ENCODE data around the gene PLEKHA6. TPM values are rescaled to one million over a fixed set of nuclear protein-coding genes. Genes with fewer than 3 reads are reported as not detected.

PLEKHA6 gene
- total RNA-seq, 2 experiments from 2014 or later: 0.53 to 0.82 TPM

DNA sequence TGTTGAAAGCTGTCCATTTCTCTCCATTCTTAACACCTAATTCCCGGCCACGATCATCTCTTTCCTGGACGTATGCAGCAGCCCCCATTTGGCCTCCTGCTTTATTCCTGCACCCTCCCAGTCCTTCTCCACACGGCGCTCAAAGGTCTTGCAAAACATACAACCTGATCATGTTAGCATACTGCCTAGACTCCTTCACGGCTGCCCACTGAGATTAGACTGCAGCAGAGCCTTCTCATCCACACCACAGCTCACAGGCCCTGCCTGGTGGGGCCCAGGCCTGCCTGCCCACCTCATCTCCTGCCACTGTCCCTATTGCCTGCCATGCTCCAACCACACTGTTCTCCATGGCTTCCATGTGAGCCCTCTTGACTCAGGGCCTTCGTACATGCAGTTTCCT lies 148.7 kb downstream of the PLEKHA6 start:
- Histone ChIP-seq H3K36me3 (ENCODE audit: insufficient read depth, low read length) (no peaks in the 10 kb centered on the region), H3K27ac (ENCODE audit: low read depth in 1 of 2, low read length in 2 of 2) (no peak overlapping the region), H3K4me3 (ENCODE audit: low read length) (no peak overlapping the region), H3K27me3 (ENCODE audit: control insufficient read depth in 1 of 2, insufficient read depth in 2 of 2, low read length in 2 of 2) (peaks cover 6 to 18% of the 10 kb centered on the region in 2 experiments), H3K9me3 (ENCODE audit: control insufficient read depth in 1 of 2, insufficient read depth in 1 of 2, low read length in 2 of 2) (peaks cover 0 to 10% of the 10 kb centered on the region in 2 experiments), H3K4me1 (ENCODE audit: insufficient read depth, low read length) (peaks cover 15% of the 10 kb centered on the region)
- H3K4me3 Mint-ChIP-seq: no peak overlapping the region
- peaks cover 20% of the 10 kb centered on the region for H3K27me3 Mint-ChIP-seq
- peaks cover 16% of the 10 kb centered on the region for H3K4me1 Mint-ChIP-seq (ENCODE audit: low read depth)
- H3K9me3 Mint-ChIP-seq: no peaks in the 10 kb centered on the region
- TF ChIP-seq, protein P1, sequence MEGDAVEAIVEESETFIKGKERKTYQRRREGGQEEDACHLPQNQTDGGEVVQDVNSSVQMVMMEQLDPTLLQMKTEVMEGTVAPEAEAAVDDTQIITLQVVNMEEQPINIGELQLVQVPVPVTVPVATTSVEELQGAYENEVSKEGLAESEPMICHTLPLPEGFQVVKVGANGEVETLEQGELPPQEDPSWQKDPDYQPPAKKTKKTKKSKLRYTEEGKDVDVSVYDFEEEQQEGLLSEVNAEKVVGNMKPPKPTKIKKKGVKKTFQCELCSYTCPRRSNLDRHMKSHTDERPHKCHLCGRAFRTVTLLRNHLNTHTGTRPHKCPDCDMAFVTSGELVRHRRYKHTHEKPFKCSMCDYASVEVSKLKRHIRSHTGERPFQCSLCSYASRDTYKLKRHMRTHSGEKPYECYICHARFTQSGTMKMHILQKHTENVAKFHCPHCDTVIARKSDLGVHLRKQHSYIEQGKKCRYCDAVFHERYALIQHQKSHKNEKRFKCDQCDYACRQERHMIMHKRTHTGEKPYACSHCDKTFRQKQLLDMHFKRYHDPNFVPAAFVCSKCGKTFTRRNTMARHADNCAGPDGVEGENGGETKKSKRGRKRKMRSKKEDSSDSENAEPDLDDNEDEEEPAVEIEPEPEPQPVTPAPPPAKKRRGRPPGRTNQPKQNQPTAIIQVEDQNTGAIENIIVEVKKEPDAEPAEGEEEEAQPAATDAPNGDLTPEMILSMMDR (IDR thresholded peaks at IDR 0.05): no peak
- ATAC-seq (ENCODE audit: poor library complexity) (no peak), DNase-seq (no peak)
- CTCF ChIA-PET: no interaction called here
- no peak overlapping the region for H3K27ac Mint-ChIP-seq
- POLR2A ChIA-PET: no interaction called here
- intact Hi-C loops (cut with DNase I, micrococcal nuclease): no loop called here
- H3K36me3 Mint-ChIP-seq (ENCODE audit: low read depth): no peaks in the 10 kb centered on the region

DNA sequence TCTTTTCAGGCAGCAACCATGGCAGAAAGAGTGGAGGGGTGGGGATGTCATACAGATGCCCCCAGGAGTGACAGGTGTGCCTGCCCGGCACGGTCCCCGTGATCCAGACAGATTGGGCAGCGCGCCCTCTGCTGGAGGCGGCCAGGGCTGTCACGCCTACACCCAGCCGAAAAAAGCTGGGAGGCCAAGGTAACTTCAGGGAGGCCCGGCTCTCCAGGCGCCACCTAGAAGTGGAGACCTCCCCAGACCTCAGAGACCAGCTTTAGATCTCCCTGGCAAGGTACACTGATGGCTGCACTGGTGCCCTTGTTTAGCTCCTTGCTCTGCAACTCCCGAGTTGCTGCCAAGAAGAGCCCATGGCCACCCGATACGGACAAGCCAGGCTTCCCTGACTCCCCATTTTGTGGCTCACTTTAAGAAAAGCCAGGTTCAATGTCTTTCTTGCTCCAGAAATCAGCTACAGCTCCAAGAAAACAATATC lies 152.6 kb downstream of the PLEKHA6 start:
- peak; percentile 98 for ATAC-seq (ENCODE audit: poor library complexity)
- Histone ChIP-seq H3K27ac (ENCODE audit: low read depth in 1 of 2, low read length in 2 of 2) (no peak overlapping the region), H3K4me1 (ENCODE audit: insufficient read depth, low read length) (peaks cover 7% of the 10 kb centered on the region), H3K36me3 (ENCODE audit: insufficient read depth, low read length) (no peaks in the 10 kb centered on the region), H3K27me3 (ENCODE audit: control insufficient read depth in 1 of 2, insufficient read depth in 2 of 2, low read length in 2 of 2) (peaks cover 5 to 14% of the 10 kb centered on the region in 2 experiments), H3K4me3 (ENCODE audit: low read length) (no peak overlapping the region), H3K9me3 (ENCODE audit: control insufficient read depth in 1 of 2, insufficient read depth in 1 of 2, low read length in 2 of 2) (no peaks in the 10 kb centered on the region)
- Mint-ChIP-seq H3K4me1 (ENCODE audit: low read depth) (peaks cover 18% of the 10 kb centered on the region), H3K27me3 (peaks cover 57% of the 10 kb centered on the region), H3K36me3 (ENCODE audit: low read depth) (no peaks in the 10 kb centered on the region), H3K9me3 (no peaks in the 10 kb centered on the region), H3K4me3 (no peak overlapping the region), H3K27ac (no peak overlapping the region)
- POLR2A ChIA-PET: no interaction called here
- peak; percentile 51 to 80 (median 66) for DNase-seq
- intact Hi-C loops (cut with DNase I, micrococcal nuclease): loop anchor here (1.0 to 5.0 kb wide), 2 partner anchors 45 to 155 kb away; no protein-coding TSS in a partner anchor
- TF ChIP-seq, protein P1 (IDR thresholded peaks at IDR 0.05): peak; percentile 86
- CTCF ChIA-PET: interaction anchor here (0.6 to 2.0 kb wide), 8 partner anchors 9 to 570 kb away, joined by 3 to 7 read pairs (median 4); no protein-coding TSS in a partner anchor

DNA sequence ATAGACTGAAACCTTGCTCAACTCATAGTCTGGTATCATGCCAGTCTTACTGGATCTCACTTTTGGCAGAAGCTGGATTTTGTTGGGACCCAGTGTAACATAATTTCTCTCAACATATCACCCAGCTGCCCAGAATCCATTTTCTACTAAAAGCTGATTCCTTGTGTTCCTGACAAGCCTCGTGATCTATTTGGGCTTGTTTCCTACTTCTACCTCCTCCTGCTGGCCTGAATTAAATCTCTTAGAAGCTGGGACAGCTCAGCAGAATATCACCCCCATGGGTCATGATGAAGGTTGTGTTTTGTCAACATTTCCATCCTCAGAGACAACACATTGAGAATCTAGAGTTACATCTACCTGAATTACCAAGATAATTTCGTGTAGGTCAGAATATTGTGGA lies 153.6 kb downstream of the PLEKHA6 start:
- no peaks in the 10 kb centered on the region for H3K9me3 ChIP-seq (ENCODE audit: control insufficient read depth in 1 of 2, insufficient read depth in 1 of 2, low read length in 2 of 2)
- Mint-ChIP-seq H3K4me3 (no peak overlapping the region), H3K9me3 (no peaks in the 10 kb centered on the region), H3K4me1 (ENCODE audit: low read depth) (peaks cover 18% of the 10 kb centered on the region), H3K27me3 (peaks cover 59% of the 10 kb centered on the region), H3K36me3 (ENCODE audit: low read depth) (no peaks in the 10 kb centered on the region), H3K27ac (no peak overlapping the region)
- intact Hi-C loops (cut with DNase I, micrococcal nuclease): loop anchor here in 1 of 2 experiments (5.0 kb wide), 1 partner anchor 156 kb away; no protein-coding TSS in a partner anchor
- ChIA-PET CTCF (interaction anchor here (1.7 to 2.0 kb wide), 2 partner anchors 11 to 43 kb away, joined by 3 to 7 read pairs; no protein-coding TSS in a partner anchor), POLR2A (interaction anchor here (0.9 kb wide), 1 partner anchor 580 kb away, joined by 3 read pairs; no protein-coding TSS in a partner anchor)
- TF ChIP-seq, protein P1 (IDR thresholded peaks at IDR 0.05): no peak
- H3K27me3 ChIP-seq (ENCODE audit: control insufficient read depth in 1 of 2, insufficient read depth in 2 of 2, low read length in 2 of 2): peaks cover 5 to 9% of the 10 kb centered on the region in 2 experiments
- H3K4me1 ChIP-seq (ENCODE audit: insufficient read depth, low read length): peaks cover 7% of the 10 kb centered on the region
- no peak overlapping the region for H3K27ac ChIP-seq (ENCODE audit: low read depth in 1 of 2, low read length in 2 of 2)
- DNase-seq: no peak
- no peak for ATAC-seq (ENCODE audit: poor library complexity)
- H3K4me3 ChIP-seq (ENCODE audit: low read length): no peak overlapping the region
- H3K36me3 ChIP-seq (ENCODE audit: insufficient read depth, low read length): no peaks in the 10 kb centered on the region

All from CD4-positive, alpha-beta T cell (primary cell).